Colonic mucosa (tissue), 4 donors: ENCODE results near the gene SORCS3. TPM values are rescaled to one million over a fixed set of nuclear protein-coding genes. Genes with fewer than 3 reads are reported as not detected.

ENCODE experiments used
- DNase-seq: peaks from one replicate; pipeline ENCODE4 v3.0.0-alpha.2; 2020
- H3K27ac ChIP-seq: fragments of 200-600 bp; one replicate; pipeline ENCODE4 v1.8.0; 2021
- H3K27me3 ChIP-seq: fragments of 200-600 bp; one replicate; pipeline ENCODE4 v1.8.0; 2021
- H3K36me3 ChIP-seq: fragments of 200-600 bp; one replicate; pipeline ENCODE4 v1.8.0; 2021
- H3K4me1 ChIP-seq: fragments of 200-600 bp; one replicate; pipeline ENCODE4 v1.8.0; 2021; ENCODE audit warnings: mild to moderate bottlenecking
- H3K4me3 ChIP-seq: fragments of 200-600 bp; one replicate; pipeline ENCODE4 v1.8.0; 2021
- H3K9ac ChIP-seq, 2 donors: one replicate each; pipeline ENCODE4 v1.7.0; 2013; ENCODE audit warnings: control low read depth in 2 of 2, low read depth in 2 of 2, low read length in 2 of 2
- H3K9me3 ChIP-seq: fragments of 200-600 bp; one replicate; pipeline ENCODE4 v1.8.0; 2021
- CTCF ChIP-seq: fragments of 200-600 bp; IDR thresholded peaks from one replicate; pipeline ENCODE4 v1.8.0; 2022; ENCODE audit warnings: antibody characterized with exemption, mild to moderate bottlenecking
- intact Hi-C: fragments of 100-400 bp; cut with DNase I; formaldehyde crosslinking; loops from one replicate; pipeline ENCODE4 v1.14.1; 2022
- total RNA-seq, 2 donors: library from RNA; stranded (reverse); fragmentation: NEBNext Ultra II Directional in 1 of 2; extraction: Animal tissue kit (Norgen Biotek cat#: 25700) in 1 of 2; gene quantifications; one replicate each; pipeline ENCODE4 v1.2.1, GENCODE V29; 2021
- donor health status: healthy.
- donor health status: DM: no; HTN: no; CAD: no.
- donor health status: DM: no; HTN: no; CAD: no.

Gene SORCS3
- total RNA-seq, 2 donors from 2014 or later = 0.08 TPM; not detected in 1

- no peak for TF ChIP-seq CTCF
- Histone ChIP-seq H3K36me3 (no peaks in the 10 kb centered on the region), H3K9me3 (no peaks in the 10 kb centered on the region), H3K27me3 (no peaks in the 10 kb centered on the region), H3K4me1 (no peaks in the 10 kb centered on the region), H3K4me3 (no peak overlapping the region), H3K27ac (no peak overlapping the region), H3K9ac (no peak overlapping the region)
- DNase-seq = no peak
- intact Hi-C loops = no loop called here
These were observed 178.6 kb downstream of the SORCS3 start for GRCh38 chr10:104819731-104820130.

GRCh38 chr10:104822088-104822487 lies 181.0 kb downstream of the SORCS3 start:
- TF ChIP-seq CTCF = no peak
- Histone ChIP-seq H3K9ac (no peak overlapping the region), H3K9me3 (no peaks in the 10 kb centered on the region), H3K27ac (no peak overlapping the region), H3K27me3 (no peaks in the 10 kb centered on the region), H3K36me3 (no peaks in the 10 kb centered on the region), H3K4me1 (no peaks in the 10 kb centered on the region), H3K4me3 (no peak overlapping the region)
- intact Hi-C loops = no loop called here
- no peak for DNase-seq

GRCh38 chr10:104824380-104825006 lies 183.4 kb downstream of the SORCS3 start:
- H3K27me3 ChIP-seq = no peaks in the 10 kb centered on the region
- no peaks in the 10 kb centered on the region for H3K4me1 ChIP-seq
- no peak overlapping the region for H3K9ac ChIP-seq
- DNase-seq = no peak
- H3K9me3 ChIP-seq = no peaks in the 10 kb centered on the region
- no peaks in the 10 kb centered on the region for H3K36me3 ChIP-seq
- intact Hi-C loops = no loop called here
- H3K27ac ChIP-seq = no peak overlapping the region
- no peak for TF ChIP-seq CTCF
- no peak overlapping the region for H3K4me3 ChIP-seq

GRCh38 chr10:104831272-104831671 lies 190.2 kb downstream of the SORCS3 start:
- H3K9me3 ChIP-seq = no peaks in the 10 kb centered on the region
- no peak overlapping the region for H3K27ac ChIP-seq
- intact Hi-C loops = no loop called here
- no peak for TF ChIP-seq CTCF
- H3K36me3 ChIP-seq = no peaks in the 10 kb centered on the region
- H3K9ac ChIP-seq = no peak overlapping the region
- H3K27me3 ChIP-seq = no peaks in the 10 kb centered on the region
- DNase-seq = no peak
- H3K4me3 ChIP-seq = no peak overlapping the region
- no peaks in the 10 kb centered on the region for H3K4me1 ChIP-seq

GRCh38 chr10:104834580-104834979 lies 193.5 kb downstream of the SORCS3 start:
- Histone ChIP-seq H3K4me3 (no peak overlapping the region), H3K27ac (no peak overlapping the region), H3K4me1 (no peaks in the 10 kb centered on the region), H3K9ac (no peak overlapping the region), H3K36me3 (no peaks in the 10 kb centered on the region), H3K27me3 (no peaks in the 10 kb centered on the region), H3K9me3 (no peaks in the 10 kb centered on the region)
- no peak for DNase-seq
- TF ChIP-seq CTCF = no peak
- intact Hi-C loops = no loop called here
